NCI-H69 (cell line): ENCODE results near the gene CCDC197.
A peak's percentile ranks its signal among the peaks of the same experiment; 100 is the strongest.

ENCODE experiments used
- DNase-seq: peaks from one replicate; lab custom pipeline; 2025; lab: John Stamatoyannopoulos, UW

Gene CCDC197

DNA sequence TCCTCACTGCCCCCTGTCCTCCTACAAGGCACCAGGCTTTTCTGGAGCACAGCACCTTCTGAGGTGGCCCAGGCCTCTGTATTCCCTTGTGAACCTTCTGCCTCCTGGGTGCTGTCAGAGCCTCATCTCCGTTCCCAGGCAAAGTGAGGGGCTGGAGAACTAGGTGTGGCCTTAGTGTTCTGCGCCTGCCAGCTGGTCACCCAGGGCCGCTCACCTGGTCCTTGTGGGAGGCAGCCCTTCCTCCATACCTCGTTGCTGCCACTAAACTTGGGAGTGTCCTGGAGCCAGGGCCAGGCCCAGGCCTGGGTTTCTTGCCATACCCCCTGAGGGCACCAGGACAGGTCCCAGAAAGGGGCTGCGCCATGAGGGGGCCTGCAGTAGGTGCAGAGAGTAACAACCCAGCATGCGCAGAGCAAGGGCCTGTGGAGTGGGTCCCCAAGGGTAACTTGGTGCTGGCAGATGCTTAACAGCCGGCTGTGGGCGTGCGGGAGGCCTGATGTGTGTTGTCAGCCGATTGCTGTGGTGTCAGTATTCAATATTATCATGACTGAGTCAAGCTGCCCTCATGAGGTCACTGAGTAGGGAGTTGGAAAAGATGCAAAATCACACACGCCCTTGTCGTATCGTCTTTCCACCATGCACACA is 46.1 kb downstream of the CCDC197 start:
- no peak for DNase-seq

DNA sequence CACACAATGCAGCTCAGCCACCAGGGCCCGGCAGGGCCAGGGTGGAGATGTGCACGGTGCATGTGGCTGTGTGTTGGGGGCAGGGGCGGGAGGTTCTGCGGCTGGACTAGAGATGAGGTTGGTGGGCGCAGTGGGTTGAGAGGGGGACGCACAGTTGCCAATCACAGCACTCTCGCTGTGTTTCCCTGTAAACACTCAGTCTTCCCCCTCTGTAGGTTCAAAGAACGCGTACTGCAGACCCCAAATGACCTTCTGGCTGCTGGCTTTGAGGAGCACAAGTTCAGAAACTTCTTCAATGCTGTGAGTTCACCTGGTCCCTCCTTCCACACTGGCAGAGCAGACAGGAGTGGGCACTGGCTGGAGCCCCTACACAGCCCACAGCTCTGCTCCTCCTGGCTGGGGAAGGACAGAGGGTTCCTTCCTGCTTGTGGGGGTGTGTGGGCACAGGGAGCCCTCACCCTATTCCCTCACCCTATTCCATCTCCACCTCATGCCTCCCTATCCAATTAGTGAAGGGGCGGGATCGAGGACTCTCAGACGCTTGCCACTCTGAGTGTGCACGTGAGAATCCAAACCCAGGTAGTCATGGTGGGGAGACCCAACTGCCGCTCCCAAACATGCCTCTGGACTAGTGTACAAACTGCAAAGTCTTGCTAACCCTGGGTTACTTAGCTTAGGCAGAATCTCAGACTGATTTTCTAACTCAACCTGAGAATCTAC is 46.8 kb downstream of the CCDC197 start:
- no peak for DNase-seq

DNA sequence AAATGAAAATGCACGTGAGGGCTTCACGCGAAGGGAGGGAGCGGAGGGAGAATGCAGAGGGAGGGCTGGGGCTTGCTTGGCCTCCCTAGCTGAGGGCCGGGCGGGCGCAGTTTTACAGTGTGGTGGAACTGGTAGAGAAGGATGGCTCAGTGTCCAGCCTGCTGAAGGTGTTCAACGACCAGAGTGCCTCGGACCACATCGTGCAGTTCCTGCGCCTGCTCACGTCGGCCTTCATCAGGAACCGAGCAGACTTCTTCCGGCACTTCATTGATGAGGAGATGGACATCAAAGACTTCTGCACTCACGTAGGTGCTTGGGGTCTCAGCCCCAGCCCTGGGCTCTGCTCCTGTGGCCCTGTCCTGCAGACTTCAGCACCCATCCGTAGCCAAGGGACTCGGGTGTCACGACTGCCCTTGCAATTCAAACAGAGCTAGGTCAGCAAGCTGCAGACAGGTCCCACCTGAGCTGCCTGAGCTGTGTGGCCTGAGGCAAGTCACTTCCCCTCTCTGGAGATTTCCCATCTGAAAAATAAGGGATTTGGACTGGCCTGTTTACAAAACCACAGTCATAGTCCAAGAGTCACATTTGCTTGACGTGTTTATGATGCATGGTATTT is 47.5 kb downstream of the CCDC197 start:
- DNase-seq: no peak

DNA sequence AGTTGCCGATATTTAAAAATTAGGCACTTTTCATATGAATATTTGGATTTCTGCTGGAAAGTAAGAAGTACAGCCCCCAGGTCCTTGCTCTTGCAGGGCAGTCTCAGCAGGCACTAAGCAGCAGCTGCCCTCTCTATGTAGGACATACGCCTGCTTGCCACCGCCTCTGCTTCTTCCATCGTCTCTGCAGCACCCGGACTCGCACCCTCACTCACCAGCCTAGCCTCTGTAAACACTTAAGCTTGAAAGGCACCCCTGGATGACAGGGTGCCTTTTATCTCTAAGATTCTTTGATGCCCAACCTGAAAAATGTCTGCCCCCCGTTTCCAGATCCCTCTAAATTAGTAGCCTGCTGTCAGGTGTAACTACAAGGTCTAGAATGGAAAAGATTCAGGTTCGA is 48.0 kb downstream of the CCDC197 start:
- no peak for DNase-seq

DNA sequence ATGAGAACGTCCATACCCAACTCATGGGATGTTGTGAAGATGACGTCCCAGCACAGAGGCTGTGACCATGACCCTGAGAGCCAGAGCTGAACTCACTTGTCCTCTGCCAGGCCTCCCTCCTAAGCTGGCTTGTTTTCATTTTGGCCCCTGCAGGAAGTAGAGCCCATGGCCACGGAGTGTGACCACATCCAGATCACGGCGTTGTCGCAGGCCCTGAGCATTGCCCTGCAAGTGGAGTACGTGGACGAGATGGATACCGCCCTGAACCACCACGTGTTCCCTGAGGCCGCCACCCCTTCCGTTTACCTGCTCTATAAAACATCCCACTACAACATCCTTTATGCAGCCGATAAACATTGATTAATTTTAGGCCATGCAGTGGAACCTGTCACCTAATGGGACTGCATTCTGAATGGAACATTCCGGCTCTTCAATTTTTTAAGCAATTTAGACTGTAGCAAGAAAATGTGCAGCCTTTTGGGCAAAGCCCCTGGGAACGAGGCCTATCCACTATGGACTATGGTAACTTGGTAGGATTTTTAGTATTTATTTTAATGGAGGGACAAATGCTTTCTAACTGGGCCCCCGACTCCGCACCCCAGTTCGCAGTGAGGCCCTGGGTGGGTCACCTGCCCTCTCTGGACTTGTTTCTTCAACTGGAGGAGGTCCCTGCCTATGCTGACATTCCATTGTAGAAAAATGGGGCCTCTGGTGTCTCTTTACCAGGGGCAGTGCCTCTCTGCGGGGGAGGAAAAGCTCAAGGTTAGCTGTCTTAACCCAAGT is 48.7 kb downstream of the CCDC197 start:
- DNase-seq: no peak

DNA sequence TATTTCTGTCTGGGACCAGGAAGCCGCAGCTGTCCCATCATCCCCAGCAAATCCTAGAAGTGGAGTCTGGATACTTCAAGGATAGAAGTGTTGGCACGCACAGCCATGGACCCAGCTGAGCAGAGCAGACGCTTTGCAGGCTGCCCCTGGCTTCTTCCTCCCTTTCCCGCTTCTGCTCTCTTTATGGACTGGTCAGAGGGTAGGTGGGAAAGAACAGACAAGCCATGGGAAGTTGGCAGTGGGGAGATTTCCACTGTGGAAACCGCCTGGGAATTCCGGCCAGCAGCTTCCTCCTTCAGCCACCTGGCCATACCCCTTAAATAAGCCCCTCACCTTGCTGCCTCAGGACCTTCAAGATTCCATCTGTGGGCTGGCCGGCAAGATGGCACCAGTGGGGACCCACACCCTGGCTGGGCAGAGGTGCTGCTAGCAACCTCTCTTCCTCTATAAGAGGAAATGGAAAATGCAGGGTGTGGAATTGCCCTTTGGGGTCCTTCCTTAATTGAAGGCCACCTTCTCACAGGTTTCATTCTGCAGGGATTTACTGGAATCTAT is 49.7 kb downstream of the CCDC197 start:
- no peak for DNase-seq

DNA sequence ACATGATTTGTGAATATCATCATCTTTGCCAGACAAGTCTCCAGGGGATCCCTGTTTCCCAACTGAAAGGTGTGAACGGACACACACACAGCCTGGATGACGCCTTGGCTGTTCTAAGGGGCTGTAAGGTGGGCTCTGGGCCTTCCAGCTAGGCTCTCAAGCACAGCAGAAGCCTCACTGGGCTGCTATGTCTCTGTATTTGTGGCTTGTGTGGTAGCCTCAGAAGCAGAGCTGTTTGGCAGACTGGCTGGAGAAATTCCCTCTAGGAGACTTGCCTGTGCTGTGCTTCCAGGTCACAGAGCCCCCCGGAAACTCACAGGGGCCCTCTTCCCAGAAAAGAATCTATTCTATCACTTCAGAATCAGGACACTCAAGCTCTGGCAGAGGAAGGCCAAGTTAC is 50.5 kb downstream of the CCDC197 start:
- no peak for DNase-seq

DNA sequence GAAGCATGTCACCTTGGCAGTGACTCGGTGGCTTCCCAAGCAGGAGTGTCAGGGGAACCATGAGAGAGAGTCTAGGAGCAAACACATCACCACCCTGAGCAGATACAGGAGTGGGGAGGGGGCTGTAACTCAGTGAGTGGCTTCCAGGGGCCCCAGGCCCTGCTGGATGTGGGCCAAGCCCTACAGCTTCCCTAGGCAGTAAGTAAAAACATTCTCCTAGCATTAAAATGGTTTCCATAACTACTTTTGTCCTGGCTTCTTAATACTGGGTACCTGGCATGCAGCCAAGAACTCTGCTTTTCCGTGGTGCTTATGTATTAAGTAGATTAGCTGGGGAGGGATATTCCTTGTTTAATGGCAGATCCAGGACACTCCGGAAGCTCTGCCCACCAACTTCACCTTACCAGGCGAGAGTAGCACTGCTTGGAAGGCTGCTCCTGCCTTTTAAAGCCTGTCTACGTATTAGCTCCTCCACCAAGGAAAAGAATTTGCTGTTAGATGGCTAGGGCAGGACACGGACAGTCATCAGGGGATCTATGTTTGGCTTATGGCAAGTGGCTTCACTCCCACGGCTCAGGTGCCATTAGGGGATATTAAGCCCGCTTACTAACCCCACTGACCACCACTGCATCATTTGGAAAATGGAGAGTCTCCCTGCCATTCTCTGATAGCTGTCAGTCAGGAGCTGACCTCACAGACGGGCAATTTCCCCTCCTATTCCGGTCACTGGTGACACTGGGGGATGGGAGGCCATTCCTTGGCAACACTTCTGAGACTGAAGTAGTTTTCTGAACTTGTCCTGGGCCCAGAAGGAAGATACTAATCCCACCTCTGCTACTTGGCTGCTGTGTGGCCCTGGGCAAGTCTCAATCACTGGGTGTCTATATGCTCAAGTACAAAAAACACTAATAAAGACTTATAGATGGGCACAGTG is 51.9 kb downstream of the CCDC197 start:
- peak; percentile 93 for DNase-seq

DNA sequence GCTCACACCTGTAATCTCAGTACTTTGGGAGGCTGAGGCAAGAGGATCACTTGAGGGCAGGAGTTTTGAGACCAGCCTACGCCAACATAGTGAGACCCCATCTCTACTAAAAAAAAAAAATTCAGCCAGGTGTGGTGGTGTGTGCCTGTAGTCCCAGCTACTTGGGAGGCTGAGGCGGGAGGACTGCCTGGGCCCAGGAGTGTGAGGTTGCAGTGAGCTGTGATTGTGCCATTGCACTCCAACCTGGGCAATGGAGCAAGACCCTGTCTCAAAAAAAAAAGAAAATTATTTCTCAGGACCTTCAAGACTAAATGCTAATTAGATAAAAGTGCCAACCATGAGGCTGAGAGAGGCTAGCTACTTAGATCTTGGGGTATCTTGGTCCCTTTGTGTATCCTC is 52.5 kb downstream of the CCDC197 start:
- DNase-seq: no peak

DNA sequence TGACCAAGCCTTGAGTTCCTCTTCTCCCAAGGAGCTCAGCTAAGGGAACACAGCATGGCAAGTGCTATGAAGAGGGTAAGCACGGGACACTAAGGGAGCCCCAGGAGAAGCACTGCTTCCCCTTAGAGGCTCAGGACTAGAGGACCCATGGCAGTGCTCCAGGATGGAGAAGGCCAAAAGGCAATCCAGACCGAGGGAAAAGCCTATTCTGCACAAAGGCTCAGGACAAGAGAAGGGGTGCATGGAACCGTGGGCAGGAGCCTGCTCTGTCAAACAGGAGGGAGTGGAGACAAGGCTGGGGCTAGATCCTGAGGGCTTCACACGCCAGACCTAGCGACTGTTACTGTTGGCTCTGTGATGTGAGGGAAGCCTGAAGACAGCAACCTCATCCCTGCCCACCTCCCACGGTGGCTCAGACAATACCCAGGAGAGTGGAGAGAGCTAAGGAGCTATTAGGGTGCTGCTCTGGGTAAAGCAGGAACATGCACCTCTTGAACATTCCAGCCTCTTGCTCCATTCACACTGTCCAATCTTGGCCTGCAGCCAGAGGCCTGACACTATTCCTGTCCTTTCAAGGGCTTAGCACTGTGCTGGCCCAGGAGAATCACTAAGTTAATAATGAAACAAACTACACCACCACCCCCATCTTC is 53.3 kb downstream of the CCDC197 start:
- no peak for DNase-seq

DNA sequence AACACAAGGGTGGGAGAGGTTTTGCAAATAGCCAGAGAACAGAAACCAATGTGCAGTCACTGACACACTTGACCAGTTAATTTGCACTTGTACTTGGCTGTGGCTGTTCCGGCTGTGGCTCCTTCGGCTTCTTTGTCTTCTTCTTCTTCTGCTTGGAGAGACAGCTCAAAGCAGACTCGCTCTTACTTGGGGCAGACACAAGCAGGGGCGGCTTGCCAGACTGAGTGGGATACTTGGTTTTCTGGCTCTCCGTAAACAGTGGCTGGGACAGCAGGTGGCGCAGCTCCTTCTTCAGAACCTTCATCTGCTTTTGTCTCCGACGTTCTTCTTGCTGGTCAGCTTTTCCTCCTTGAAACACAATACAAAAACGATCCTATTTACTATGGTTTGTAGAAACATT is 54.0 kb downstream of the CCDC197 start:
- DNase-seq: peak; percentile 25

DNA sequence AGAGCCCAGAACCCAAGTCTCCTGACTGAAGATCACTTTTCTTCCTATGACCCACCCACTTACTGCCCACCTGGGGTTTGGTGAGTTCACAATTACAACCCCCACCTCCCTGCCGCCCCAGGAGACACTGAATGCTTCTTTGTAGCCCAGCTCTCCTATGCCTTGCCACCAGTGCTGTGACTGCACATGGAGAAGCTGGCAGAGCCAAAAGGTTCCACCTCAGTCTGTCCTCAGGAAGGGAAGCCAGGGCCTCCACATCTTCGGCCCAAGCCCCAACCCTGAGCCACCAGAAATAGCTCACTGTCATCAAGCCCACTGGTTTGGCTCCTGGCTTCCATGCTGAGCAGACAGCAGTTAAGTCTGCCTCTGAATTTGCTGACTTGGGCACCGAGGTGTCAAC is 54.7 kb downstream of the CCDC197 start:
- DNase-seq: no peak

DNA sequence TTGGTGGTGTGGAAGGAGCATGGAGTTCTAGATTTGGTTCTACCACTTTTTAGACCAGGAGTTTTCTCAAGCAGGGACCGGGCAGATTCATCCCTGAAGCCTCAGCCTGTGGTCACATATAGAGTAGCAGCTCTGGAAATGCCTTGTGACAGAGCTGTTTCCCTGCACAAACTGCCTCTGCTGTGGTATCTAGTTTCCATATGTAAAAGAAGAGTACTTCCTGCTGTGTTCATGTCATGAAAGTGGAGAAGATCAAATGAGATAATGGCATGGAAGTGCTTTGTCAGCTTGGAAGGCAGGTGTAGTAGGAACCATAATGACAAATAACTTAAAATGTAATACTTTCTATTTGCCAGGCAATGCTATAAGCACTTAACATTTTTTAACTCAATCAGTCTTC is 55.1 kb downstream of the CCDC197 start:
- DNase-seq: no peak

DNA sequence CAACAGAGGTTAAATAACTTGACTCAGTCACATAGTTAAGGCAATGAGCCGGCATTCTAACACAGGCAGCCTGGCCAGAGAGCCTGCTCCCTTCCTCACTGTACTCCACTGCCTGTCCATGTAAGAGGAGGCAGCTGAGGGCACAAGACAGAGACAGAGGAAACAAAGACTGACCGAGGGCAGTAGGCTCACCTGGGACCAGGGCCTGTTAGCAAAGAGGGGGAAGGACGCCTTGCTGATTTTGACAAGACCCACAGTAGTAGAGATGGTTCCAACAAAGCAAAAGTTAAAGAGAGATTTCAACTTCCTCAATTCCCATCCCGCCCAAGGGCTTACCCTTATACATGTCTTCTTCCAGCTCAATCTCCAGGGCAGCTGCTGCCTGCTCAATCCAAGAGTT is 55.6 kb downstream of the CCDC197 start:
- DNase-seq: no peak

DNA sequence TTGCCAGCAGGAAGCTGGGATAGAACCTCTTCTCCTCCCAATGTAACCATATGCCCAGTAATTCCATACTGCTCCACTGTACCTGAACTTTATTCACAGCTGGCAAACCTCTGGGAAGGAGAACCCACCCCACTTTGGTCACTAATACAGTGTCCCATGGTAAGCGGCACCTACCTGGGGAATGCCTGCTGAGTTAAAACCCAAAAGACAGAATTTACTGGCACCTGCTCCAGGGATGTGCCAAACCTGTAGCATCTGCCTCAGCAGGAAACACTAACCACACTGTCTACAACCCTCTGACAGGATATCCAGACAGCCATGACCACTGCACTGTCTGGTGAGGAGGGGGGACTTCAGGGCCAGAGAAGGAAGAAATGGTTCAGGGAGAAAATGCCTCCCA is 57.3 kb downstream of the CCDC197 start:
- DNase-seq: no peak

DNA sequence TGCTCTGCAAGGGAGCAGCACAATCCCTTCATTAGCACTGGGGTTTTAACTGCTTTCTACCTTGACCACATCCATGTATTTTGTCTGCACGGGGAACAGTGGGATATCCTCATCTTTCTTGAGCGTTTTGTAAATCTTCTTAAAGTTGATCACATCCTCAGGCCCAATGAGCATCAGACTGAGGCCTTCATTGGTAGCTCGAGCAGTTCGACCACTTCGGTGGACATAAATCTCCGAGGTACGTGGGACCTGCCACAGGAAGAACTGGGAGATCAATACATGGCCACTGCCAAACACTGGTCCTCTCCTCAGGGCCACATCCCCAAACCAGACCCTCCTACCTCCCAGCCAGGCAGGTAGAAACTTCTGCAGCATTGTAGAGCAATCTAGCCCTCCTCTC is 57.8 kb downstream of the CCDC197 start:
- no peak for DNase-seq

DNA sequence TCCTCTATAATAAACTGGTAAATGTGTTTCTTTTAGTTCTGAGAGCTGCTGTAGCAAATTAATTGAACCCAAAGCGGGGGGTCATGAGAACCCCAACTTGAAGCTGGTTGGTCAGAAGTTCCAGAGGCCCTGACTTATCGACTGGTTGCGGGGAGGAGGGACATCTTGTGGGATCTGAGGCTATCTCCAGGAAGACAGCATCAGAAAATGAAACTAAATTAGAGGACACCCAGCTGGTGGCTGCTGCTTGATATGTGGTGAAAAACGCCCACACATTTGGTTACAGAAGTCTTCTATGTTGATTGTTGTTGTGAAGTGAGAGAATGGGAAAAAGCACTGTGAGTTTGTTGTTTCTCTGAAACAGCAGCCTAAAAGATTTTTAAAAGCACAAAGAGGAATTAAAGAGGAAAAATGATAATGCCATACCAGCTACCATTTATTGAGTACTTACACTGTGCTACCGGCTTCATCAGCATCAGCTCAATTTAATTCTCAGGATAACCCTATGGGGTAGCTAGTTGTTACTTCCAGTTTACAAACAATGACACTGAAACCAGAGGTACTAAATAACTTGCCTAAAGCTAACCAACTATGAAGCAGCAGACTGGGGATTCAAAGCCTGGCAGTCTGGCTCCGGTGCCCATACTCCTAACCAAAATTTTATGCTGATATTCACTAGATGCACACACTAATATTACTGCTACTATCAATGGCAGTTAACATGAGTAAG is 59.6 kb downstream of the CCDC197 start:
- DNase-seq: no peak

DNA sequence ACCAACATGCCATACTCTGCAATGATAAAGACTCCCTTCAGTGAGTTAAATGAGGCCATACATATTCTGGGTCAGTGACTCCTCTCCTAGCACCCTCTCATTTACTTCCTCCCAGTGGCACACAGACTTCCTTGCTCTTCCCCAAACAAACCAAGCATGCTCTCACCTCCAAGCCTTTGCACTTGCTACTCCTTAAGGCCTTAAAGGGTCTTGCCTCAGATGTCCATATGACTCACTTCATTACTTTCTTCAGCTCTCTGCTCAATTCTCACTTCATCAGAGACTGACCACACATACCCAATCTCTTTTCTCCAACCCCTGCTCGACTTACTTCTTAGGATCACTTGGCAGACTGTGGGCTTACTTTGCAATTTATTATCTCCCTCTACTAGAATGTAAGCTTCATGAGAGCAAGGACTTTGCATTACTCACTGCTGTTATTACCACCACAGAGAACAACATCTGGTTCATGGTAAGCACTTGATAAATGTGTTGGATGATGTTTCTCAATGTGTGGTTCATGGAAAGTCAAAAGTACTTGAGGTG is 61.1 kb downstream of the CCDC197 start:
- DNase-seq: no peak
